ENCODE results near the gene TMPO. TPM values are rescaled to one million over a fixed set of nuclear protein-coding genes. Genes with fewer than 3 reads are reported as not detected.

TMPO gene
- total RNA-seq, 1 donor, result 52.1 TPM

DNA sequence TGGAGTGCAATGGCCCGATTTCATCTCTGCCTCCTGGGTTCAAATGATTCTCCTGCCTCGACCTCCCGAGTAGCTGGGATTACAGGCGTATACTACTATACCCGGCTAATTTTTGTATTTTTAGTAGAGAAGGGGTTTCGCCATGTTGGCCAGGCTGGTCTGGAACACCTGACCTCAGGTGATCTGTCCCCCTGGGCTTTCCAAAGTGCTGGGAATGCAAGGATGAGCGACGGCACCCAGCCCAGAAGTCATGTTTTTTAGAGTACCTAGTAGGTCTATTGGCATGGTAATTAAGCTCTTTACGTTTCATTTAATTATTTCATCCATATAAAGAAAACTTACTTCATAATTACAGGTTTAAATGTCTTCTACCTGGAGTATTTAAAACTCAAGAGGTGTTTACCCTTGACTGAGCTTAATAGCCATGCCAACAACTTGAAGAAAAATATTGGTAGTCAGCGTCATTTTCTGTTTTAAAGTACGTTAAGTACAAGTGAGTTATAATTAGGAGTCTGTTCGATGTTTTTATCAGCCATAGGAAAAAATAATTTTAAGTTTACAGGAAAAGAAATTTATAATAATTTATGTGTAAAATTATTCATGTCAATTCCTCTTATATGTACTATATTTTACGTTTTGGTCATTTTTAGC lies 4.0 kb downstream of the TMPO start:
- Histone ChIP-seq H3K27ac (ENCODE audit: low read depth, low read length) (no peak overlapping the region), H3K4me3 (ENCODE audit: insufficient read depth, low read length) (no peak overlapping the region), H3K36me3 (ENCODE audit: insufficient read depth, low read length) (peaks cover 3% of the 10 kb centered on the region), H3K4me2 (ENCODE audit: insufficient read depth, low read length) (no peak overlapping the region), H3K9me3 (ENCODE audit: low read depth, low read length) (no peaks in the 10 kb centered on the region), H3K27me3 (ENCODE audit: insufficient read depth, low read length) (no peaks in the 10 kb centered on the region), H2AFZ (ENCODE audit: low read length) (no peak overlapping the region), H4K20me1 (ENCODE audit: insufficient read depth, low read length) (no peaks in the 10 kb centered on the region), H3K4me1 (ENCODE audit: insufficient read depth, low read length) (no peaks in the 10 kb centered on the region), H3K79me2 (ENCODE audit: insufficient read depth, low read length) (peaks cover 92% of the 10 kb centered on the region)
- DNase-seq (ENCODE audit: insufficient read length, low spot score, missing footprints), result no peak
- TF ChIP-seq, protein P1, sequence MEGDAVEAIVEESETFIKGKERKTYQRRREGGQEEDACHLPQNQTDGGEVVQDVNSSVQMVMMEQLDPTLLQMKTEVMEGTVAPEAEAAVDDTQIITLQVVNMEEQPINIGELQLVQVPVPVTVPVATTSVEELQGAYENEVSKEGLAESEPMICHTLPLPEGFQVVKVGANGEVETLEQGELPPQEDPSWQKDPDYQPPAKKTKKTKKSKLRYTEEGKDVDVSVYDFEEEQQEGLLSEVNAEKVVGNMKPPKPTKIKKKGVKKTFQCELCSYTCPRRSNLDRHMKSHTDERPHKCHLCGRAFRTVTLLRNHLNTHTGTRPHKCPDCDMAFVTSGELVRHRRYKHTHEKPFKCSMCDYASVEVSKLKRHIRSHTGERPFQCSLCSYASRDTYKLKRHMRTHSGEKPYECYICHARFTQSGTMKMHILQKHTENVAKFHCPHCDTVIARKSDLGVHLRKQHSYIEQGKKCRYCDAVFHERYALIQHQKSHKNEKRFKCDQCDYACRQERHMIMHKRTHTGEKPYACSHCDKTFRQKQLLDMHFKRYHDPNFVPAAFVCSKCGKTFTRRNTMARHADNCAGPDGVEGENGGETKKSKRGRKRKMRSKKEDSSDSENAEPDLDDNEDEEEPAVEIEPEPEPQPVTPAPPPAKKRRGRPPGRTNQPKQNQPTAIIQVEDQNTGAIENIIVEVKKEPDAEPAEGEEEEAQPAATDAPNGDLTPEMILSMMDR (IDR thresholded peaks at IDR 0.05; ENCODE audit: extremely low read depth, low read depth, low read length), result no peak

DNA sequence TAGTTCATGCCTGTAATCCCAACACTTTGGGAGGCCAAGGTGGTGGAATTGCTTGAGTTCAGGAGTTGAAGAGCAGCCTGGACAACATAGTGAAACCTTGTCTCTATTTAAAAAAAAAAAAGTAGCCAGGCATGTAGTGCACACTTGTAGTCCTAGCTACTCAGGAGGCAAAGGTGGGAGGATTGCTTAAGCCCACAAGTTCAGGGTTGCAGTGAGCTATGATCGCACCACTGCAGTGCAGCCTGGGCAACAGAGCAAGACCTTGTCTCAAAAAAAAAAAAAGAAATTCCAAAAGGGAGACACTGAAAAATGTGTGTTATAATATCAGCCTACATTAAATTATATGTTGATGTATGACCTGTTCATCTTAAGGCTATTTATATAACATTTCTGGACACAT lies 14.7 kb downstream of the TMPO start:
- no peak overlapping the region for H3K4me2 ChIP-seq (ENCODE audit: insufficient read depth, low read length)
- no peaks in the 10 kb centered on the region for H3K9me3 ChIP-seq (ENCODE audit: low read depth, low read length)
- no peaks in the 10 kb centered on the region for H3K27me3 ChIP-seq (ENCODE audit: insufficient read depth, low read length)
- H3K36me3 ChIP-seq (ENCODE audit: insufficient read depth, low read length), result peaks cover 25% of the 10 kb centered on the region
- H3K4me1 ChIP-seq (ENCODE audit: insufficient read depth, low read length), result no peaks in the 10 kb centered on the region
- TF ChIP-seq, protein P1 (IDR thresholded peaks at IDR 0.05; ENCODE audit: extremely low read depth, low read depth, low read length), result no peak
- no peaks in the 10 kb centered on the region for H4K20me1 ChIP-seq (ENCODE audit: insufficient read depth, low read length)
- no peak overlapping the region for H3K4me3 ChIP-seq (ENCODE audit: insufficient read depth, low read length)
- peaks cover 67% of the 10 kb centered on the region for H3K79me2 ChIP-seq (ENCODE audit: insufficient read depth, low read length)
- no peak overlapping the region for H2AFZ ChIP-seq (ENCODE audit: low read length)
- no peak for DNase-seq (ENCODE audit: insufficient read length, low spot score, missing footprints)
- H3K27ac ChIP-seq (ENCODE audit: low read depth, low read length), result no peak overlapping the region

DNA sequence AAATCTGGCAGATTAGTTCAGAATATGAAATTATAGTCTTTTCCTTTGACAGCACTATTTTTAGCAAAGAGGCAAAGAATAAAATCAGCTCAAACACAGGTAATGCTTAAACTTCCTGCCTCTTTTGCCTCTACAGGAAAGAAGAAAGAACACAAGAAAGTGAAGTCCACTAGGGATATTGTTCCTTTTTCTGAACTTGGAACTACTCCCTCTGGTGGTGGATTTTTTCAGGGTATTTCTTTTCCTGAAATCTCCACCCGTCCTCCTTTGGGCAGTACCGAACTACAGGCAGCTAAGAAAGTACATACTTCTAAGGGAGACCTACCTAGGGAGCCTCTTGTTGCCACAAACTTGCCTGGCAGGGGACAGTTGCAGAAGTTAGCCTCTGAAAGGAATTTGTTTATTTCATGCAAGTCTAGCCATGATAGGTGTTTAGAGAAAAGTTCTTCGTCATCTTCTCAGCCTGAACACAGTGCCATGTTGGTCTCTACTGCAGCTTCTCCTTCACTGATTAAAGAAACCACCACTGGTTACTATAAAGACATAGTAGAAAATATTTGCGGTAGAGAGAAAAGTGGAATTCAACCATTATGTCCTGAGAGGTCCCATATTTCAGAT lies 17.4 kb downstream of the TMPO start:
- H3K4me1 ChIP-seq (ENCODE audit: insufficient read depth, low read length), result no peaks in the 10 kb centered on the region
- no peak overlapping the region for H3K4me2 ChIP-seq (ENCODE audit: insufficient read depth, low read length)
- peaks cover 30% of the 10 kb centered on the region for H3K36me3 ChIP-seq (ENCODE audit: insufficient read depth, low read length)
- no peak overlapping the region for H3K4me3 ChIP-seq (ENCODE audit: insufficient read depth, low read length)
- no peak overlapping the region for H3K27ac ChIP-seq (ENCODE audit: low read depth, low read length)
- H3K9me3 ChIP-seq (ENCODE audit: low read depth, low read length), result no peaks in the 10 kb centered on the region
- no peak overlapping the region for H2AFZ ChIP-seq (ENCODE audit: low read length)
- H3K79me2 ChIP-seq (ENCODE audit: insufficient read depth, low read length), result peaks cover 40% of the 10 kb centered on the region
- peak; percentile 83 for DNase-seq (ENCODE audit: insufficient read length, low spot score, missing footprints)
- no peaks in the 10 kb centered on the region for H3K27me3 ChIP-seq (ENCODE audit: insufficient read depth, low read length)
- H4K20me1 ChIP-seq (ENCODE audit: insufficient read depth, low read length), result no peaks in the 10 kb centered on the region
- TF ChIP-seq, protein P1 (IDR thresholded peaks at IDR 0.05; ENCODE audit: extremely low read depth, low read depth, low read length), result peak; percentile 71

DNA sequence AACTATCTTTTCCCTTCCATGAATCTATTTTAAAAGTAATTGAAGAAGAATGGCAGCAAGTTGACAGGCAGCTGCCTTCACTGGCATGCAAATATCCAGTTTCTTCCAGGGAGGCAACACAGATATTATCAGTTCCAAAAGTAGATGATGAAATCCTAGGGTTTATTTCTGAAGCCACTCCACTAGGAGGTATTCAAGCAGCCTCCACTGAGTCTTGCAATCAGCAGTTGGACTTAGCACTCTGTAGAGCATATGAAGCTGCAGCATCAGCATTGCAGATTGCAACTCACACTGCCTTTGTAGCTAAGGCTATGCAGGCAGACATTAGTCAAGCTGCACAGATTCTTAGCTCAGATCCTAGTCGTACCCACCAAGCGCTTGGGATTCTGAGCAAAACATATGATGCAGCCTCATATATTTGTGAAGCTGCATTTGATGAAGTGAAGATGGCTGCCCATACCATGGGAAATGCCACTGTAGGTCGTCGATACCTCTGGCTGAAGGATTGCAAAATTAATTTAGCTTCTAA lies 18.4 kb downstream of the TMPO start:
- Histone ChIP-seq H2AFZ (ENCODE audit: low read length) (no peak overlapping the region), H3K36me3 (ENCODE audit: insufficient read depth, low read length) (peaks cover 26% of the 10 kb centered on the region), H3K9me3 (ENCODE audit: low read depth, low read length) (no peaks in the 10 kb centered on the region), H3K4me2 (ENCODE audit: insufficient read depth, low read length) (no peak overlapping the region), H3K4me3 (ENCODE audit: insufficient read depth, low read length) (no peak overlapping the region), H3K27me3 (ENCODE audit: insufficient read depth, low read length) (no peaks in the 10 kb centered on the region), H4K20me1 (ENCODE audit: insufficient read depth, low read length) (no peaks in the 10 kb centered on the region), H3K27ac (ENCODE audit: low read depth, low read length) (no peak overlapping the region), H3K79me2 (ENCODE audit: insufficient read depth, low read length) (peaks cover 33% of the 10 kb centered on the region), H3K4me1 (ENCODE audit: insufficient read depth, low read length) (no peaks in the 10 kb centered on the region)
- TF ChIP-seq, protein P1 (IDR thresholded peaks at IDR 0.05; ENCODE audit: extremely low read depth, low read depth, low read length), result no peak
- DNase-seq (ENCODE audit: insufficient read length, low spot score, missing footprints), result no peak

All from osteoblast (primary cell).